ENCODE results near the gene FASN.

The FASN gene

DNA sequence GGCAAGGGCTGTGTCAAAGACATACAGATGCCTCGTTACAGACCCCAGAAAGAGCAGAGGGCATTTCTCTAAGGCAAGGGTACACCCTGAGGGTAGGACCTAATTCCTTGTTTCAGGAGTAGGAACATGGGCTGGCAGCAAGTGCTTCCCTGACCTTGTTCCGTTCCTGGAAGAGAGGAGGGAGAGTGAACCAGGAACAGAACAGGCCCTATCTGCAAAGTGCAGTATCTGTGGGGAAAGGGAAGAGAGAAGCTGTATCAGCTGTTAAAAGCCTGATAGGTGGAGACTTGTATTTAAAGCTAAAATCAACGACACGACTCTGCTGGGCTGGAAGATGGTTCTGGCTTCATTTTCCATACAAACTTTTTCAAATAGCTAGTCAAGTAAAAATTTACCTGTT lies 26.1 kb upstream of the FASN start:
- no peak for DNase-seq (ENCODE audit: low spot score)
- in situ Hi-C loops (cut with MboI; ENCODE audit: low pct_unique_long_range_greater_than_20kb, low sequenced_read_pairs, unreplicated experiment) = no loop called here
- TF ChIP-seq, protein P1, sequence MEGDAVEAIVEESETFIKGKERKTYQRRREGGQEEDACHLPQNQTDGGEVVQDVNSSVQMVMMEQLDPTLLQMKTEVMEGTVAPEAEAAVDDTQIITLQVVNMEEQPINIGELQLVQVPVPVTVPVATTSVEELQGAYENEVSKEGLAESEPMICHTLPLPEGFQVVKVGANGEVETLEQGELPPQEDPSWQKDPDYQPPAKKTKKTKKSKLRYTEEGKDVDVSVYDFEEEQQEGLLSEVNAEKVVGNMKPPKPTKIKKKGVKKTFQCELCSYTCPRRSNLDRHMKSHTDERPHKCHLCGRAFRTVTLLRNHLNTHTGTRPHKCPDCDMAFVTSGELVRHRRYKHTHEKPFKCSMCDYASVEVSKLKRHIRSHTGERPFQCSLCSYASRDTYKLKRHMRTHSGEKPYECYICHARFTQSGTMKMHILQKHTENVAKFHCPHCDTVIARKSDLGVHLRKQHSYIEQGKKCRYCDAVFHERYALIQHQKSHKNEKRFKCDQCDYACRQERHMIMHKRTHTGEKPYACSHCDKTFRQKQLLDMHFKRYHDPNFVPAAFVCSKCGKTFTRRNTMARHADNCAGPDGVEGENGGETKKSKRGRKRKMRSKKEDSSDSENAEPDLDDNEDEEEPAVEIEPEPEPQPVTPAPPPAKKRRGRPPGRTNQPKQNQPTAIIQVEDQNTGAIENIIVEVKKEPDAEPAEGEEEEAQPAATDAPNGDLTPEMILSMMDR (IDR thresholded peaks at IDR 0.05; ENCODE audit: extremely low read depth, insufficient read depth, missing control alignments) = no peak

DNA sequence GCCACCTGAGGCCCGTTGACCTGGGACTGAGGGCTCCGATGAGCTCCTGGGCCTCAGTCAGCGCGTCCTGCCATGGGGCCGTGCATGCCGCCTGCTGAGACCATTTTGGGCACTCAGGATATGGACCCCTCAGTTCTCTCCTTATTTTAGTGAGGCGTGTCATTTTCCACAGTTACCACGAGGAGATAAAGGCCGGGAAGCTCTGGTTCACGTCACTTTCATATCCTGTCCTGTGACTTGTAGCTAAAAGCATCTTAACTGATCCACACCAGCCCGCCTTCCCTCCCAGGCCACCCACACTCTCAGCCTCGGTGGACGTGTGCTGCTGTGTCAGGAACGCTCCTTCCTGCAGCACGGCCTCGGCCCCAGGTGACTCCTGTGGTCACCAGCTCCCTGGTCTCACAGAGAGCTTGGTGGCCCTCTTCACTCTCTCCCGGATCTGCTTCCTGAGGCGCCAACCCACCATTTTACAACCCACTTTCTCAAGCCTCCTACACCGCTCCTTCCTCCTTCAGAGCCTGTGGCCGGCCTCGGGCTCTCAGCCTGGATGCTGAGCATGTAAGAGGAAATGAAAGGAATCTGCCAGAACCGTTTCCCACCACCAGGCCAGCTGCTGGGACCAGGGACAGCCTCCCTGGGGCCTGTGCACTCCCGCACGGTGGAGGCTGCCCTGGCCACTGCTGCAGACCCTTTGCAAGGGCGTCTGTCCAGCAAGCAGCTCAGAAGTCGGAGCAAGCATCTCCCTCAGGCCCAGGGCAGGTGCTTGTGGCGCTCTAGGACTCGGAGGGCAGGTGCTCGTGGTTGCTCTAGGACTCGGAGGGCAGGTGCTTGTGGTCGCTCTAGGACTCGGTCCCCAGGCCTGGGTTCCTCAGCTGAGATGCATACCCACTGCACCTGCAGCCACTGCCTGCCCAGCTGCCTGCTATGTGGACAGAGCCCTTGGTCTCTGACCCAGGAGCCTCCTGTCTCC lies 23.9 kb upstream of the FASN start:
- in situ Hi-C loops (cut with MboI; ENCODE audit: low pct_unique_long_range_greater_than_20kb, low sequenced_read_pairs, unreplicated experiment) = no loop called here
- DNase-seq (ENCODE audit: low spot score) = no peak
- TF ChIP-seq, protein P1 (IDR thresholded peaks at IDR 0.05; ENCODE audit: extremely low read depth, insufficient read depth, missing control alignments) = no peak

DNA sequence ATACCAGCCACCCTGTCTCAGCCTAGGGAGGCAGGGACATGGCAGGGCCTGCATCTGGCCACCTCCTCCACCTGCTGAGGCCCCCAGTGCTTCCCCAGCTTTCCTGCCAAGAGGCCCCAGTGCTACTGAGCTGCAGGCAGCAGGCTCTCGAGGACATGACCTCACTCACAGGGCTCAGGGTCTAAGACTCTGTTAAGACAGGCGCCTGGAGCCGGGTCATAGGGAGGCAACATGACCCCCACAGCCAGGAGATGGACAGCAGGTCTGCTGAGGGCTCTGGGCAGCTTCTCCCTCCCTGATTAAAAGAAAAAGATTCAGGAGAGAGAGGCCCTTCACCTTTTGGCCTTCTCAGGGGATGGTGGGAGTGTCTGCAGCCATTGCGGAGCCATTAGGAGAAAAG lies 23.2 kb upstream of the FASN start:
- DNase-seq (ENCODE audit: low spot score) = no peak
- TF ChIP-seq, protein P1 (IDR thresholded peaks at IDR 0.05; ENCODE audit: extremely low read depth, insufficient read depth, missing control alignments) = no peak
- in situ Hi-C loops (cut with MboI; ENCODE audit: low pct_unique_long_range_greater_than_20kb, low sequenced_read_pairs, unreplicated experiment) = no loop called here

DNA sequence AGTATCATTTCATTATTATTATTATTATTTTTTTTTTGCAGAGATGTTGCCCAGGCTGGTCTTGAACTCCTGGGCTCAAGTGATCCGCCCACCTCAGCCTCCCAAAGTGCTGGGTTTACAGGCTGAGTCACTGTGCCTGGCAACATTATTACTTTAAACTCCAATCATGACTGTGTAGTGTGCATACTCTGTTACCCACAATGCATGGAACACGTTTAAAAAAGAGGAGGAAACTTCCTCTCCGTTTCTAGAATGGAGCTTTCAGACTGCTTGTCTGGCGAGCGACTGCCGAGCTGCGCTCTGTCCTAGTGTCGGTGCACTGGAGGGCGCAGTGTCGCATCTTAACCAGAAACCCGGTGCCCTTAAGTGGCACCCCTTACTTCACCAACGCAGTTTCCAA lies 22.1 kb upstream of the FASN start:
- TF ChIP-seq, protein P1 (IDR thresholded peaks at IDR 0.05; ENCODE audit: extremely low read depth, insufficient read depth, missing control alignments) = no peak
- in situ Hi-C loops (cut with MboI; ENCODE audit: low pct_unique_long_range_greater_than_20kb, low sequenced_read_pairs, unreplicated experiment) = no loop called here
- no peak for DNase-seq (ENCODE audit: low spot score)

DNA sequence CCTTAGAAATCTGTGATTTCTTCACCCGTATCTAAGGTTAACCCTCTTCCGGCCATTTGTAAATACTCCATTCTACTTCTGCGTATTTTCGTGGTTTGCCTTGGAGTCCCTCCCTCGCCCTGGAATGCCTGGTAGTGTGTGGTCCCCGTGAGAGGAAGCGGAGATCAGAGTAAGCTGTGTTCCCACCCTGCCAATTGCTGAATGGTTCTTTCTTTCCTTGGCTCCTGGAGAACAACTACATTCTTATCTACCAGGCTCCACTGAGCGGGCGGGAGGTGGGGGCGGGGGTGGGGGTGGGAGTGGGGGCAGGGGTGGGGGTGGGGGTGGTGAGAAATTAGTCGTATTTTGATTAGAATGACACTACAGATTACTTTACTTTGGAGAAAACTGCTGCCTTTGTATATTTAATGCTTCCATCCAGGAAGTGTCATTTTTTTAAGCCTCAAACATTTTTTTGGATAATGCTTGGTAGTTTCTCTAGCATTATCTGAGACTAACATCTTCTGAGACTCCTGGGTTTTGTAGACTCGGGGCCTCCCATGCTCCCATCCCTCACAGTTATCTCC lies 20.9 kb upstream of the FASN start:
- TF ChIP-seq, protein P1 (IDR thresholded peaks at IDR 0.05; ENCODE audit: extremely low read depth, insufficient read depth, missing control alignments) = no peak
- in situ Hi-C loops (cut with MboI; ENCODE audit: low pct_unique_long_range_greater_than_20kb, low sequenced_read_pairs, unreplicated experiment) = no loop called here
- no peak for DNase-seq (ENCODE audit: low spot score)

GRCh38 chr17:82118168-82118814 lies 20.3 kb upstream of the FASN start:
- DNase-seq (ENCODE audit: low spot score) = no peak
- TF ChIP-seq, protein P1 (IDR thresholded peaks at IDR 0.05; ENCODE audit: extremely low read depth, insufficient read depth, missing control alignments) = no peak
- in situ Hi-C loops (cut with MboI; ENCODE audit: low pct_unique_long_range_greater_than_20kb, low sequenced_read_pairs, unreplicated experiment) = no loop called here

Data from GM13977 (cell line).